ENCODE data around the gene SLC5A5. TPM values are rescaled to one million over a fixed set of nuclear protein-coding genes. Genes with fewer than 3 reads are reported as not detected.

The SLC5A5 gene
- total and polyA plus RNA-seq, 10 of the 15 experiments (the other 5 are each of a cell fraction or from before 2014, with no cell fraction given), result 0.02 to 0.08 (median 0.05) TPM; not detected in 3

DNA sequence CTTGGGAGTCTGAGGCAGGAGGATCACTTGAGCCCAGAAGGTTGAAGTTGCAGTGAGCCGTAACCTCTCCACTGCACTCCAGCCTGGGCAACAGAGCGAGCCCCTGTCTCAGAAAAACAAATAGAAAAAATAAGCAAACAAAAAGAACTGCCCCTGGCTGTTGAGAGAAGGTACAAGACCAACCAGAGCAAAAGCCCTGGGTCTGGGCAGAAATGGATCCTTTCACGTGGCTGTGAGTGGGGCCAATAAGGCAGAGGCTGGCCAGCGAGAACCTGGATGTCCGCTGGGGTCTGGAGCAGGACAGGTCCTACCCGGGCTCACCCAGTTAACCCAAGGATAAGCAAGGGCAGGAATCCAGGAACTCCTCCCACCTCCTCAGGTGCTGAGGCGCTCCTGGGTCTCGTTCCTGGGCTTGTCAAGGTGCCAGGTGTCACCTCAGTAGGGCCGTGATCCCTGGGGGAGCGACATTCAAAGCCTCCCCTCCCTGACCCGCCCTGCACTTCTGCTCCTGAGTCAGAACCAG is 4.7 kb upstream of the SLC5A5 start (continued):
- TF ChIP-seq NFIC (IDR thresholded peaks at IDR 0.05; ENCODE audit: low read depth, low read length) (no peak), CBX3 (IDR thresholded peaks at IDR 0.05; ENCODE audit: borderline replicate concordance, low read depth) (no peak), POLR2A (IDR thresholded peaks at IDR 0.05; ENCODE audit: low read depth, low read length) (no peak), ESRRA (IDR thresholded peaks at IDR 0.05; ENCODE audit: low read length) (no peak), GABPA (IDR thresholded peaks at IDR 0.05; ENCODE audit: low read depth) (no peak), SIN3A (IDR thresholded peaks at IDR 0.05; ENCODE audit: low read depth, low read length) (no peak), TBL1XR1 (IDR thresholded peaks at IDR 0.05; ENCODE audit: low read depth, low read length) (no peak), JUNB (IDR thresholded peaks at IDR 0.05) (no peak), BCL11A (IDR thresholded peaks at IDR 0.05; ENCODE audit: low read depth, low read length) (no peak)

DNA sequence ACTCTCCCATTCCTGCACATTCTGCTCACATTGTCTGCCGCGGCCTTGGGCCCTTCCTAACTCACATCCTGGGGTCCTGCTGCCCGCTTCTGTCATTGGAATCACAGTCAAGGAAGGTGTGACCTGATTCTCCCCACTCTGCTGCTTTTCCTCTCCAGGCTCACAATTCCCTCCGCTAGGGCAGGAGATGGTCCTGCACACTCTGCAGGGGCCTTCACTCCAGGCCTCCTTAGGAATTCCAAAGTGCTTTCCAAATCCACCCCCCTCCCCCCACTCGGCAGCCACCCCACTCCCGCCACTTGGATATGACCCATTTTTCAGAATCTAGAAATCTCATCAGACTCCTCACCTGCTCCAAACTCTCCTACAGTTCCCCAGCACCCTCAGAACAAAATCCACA is 3.1 kb upstream of the SLC5A5 start:
- H3K4me2 ChIP-seq (ENCODE audit: control insufficient read depth, insufficient read depth), result no peak overlapping the region
- WGBS (ENCODE audit: insufficient coverage, insufficient replicate concordance, low lambda C conversion rate, missing lambda C conversion rate), result 27% methylated on average over 6 of the region's 6 CpGs
- peaks cover 4% of the 10 kb centered on the region for H4K20me1 ChIP-seq (ENCODE audit: control insufficient read depth, insufficient read depth)
- RAD21 ChIA-PET (ENCODE audit: unreplicated experiment), result no interaction called here
- DNase-seq (ENCODE audit: low read depth, low spot score) (no peak), FAIRE-seq (no peak), ATAC-seq (no peak)
- SMC1A ChIA-PET (ENCODE audit: uncharacterized antibody, unreplicated experiment), result interaction anchor here (2.7 kb wide), 1 partner anchor 64 kb away, joined by 11 read pairs; the partner anchor contains the start of gene CCDC124
- H3K9ac ChIP-seq (ENCODE audit: control insufficient read depth, insufficient read depth, low read length), result no peak overlapping the region
- H3K79me2 ChIP-seq (ENCODE audit: control insufficient read depth, insufficient read depth, low read length), result no peaks in the 10 kb centered on the region
- H3K4me3 ChIP-seq, result no peak overlapping the region
- TF ChIP-seq ATF7 (IDR thresholded peaks at IDR 0.05; ENCODE audit: low read depth) (no peak), POLR2AphosphoS2 (IDR thresholded peaks at IDR 0.05; ENCODE audit: low read depth, low read length) (no peak), SREBF2 (IDR thresholded peaks at IDR 0.05; ENCODE audit: low read length) (no peak), KLF5 (IDR thresholded peaks at IDR 0.05; ENCODE audit: partially characterized antibody) (no peak)
- TF ChIP-seq, protein P1, sequence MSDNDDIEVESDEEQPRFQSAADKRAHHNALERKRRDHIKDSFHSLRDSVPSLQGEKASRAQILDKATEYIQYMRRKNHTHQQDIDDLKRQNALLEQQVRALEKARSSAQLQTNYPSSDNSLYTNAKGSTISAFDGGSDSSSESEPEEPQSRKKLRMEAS (IDR thresholded peaks at IDR 0.05; ENCODE audit: low read depth, low read length), result no peak
- TF ChIP-seq, protein P2, sequence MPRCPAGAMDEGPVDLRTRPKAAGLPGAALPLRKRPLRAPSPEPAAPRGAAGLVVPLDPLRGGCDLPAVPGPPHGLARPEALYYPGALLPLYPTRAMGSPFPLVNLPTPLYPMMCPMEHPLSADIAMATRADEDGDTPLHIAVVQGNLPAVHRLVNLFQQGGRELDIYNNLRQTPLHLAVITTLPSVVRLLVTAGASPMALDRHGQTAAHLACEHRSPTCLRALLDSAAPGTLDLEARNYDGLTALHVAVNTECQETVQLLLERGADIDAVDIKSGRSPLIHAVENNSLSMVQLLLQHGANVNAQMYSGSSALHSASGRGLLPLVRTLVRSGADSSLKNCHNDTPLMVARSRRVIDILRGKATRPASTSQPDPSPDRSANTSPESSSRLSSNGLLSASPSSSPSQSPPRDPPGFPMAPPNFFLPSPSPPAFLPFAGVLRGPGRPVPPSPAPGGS (IDR thresholded peaks at IDR 0.05; ENCODE audit: borderline replicate concordance, insufficient read depth, low read depth, low read length, poor library complexity, severe bottlenecking), result no peak
- TF ChIP-seq, protein P3, sequence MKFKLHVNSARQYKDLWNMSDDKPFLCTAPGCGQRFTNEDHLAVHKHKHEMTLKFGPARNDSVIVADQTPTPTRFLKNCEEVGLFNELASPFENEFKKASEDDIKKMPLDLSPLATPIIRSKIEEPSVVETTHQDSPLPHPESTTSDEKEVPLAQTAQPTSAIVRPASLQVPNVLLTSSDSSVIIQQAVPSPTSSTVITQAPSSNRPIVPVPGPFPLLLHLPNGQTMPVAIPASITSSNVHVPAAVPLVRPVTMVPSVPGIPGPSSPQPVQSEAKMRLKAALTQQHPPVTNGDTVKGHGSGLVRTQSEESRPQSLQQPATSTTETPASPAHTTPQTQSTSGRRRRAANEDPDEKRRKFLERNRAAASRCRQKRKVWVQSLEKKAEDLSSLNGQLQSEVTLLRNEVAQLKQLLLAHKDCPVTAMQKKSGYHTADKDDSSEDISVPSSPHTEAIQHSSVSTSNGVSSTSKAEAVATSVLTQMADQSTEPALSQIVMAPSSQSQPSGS (IDR thresholded peaks at IDR 0.05; ENCODE audit: low read length), result no peak
- TF ChIP-seq, protein P4, sequence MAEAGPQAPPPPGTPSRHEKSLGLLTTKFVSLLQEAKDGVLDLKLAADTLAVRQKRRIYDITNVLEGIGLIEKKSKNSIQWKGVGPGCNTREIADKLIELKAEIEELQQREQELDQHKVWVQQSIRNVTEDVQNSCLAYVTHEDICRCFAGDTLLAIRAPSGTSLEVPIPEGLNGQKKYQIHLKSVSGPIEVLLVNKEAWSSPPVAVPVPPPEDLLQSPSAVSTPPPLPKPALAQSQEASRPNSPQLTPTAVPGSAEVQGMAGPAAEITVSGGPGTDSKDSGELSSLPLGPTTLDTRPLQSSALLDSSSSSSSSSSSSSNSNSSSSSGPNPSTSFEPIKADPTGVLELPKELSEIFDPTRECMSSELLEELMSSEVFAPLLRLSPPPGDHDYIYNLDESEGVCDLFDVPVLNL (IDR thresholded peaks at IDR 0.05; ENCODE audit: low read depth, low read length), result no peak
- peaks cover 2% of the 10 kb centered on the region for H3K4me1 ChIP-seq (ENCODE audit: control insufficient read depth, insufficient read depth, low read length)
- H3K27ac ChIP-seq (ENCODE audit: control insufficient read depth, insufficient read depth), result no peak overlapping the region
- intact Hi-C loops (cut with micrococcal nuclease; ENCODE audit: unreplicated experiment) (no loop called here), in situ Hi-C loops (cut with MboI) (loop anchor here (5.0 kb wide), 2 partner anchors 59 to 119 kb away; no protein-coding TSS in a partner anchor)
- H3K9me3 ChIP-seq (replicated peaks; ENCODE audit: control insufficient read depth, insufficient read depth, low read length), result no peaks in the 10 kb centered on the region
- POLR2A ChIA-PET, result no interaction called here
- peaks cover 3 to 4% of the 10 kb centered on the region in 2 experiments; a peak in 3 of 4 replicates for H3K27me3 ChIP-seq (replicated peaks in 1 of 2; ENCODE audit: control insufficient read depth in 2 of 2, insufficient read depth in 2 of 2, low read length in 1 of 2)
- no TSS peak for BruUV-seq (replicated peaks)
- H3K36me3 ChIP-seq (ENCODE audit: control insufficient read depth in 2 of 2, insufficient read depth in 2 of 2, low read length in 1 of 2), result peaks cover 4 to 8% of the 10 kb centered on the region in 2 experiments
- CTCF ChIA-PET, result interaction anchor here (1.5 kb wide), 1 partner anchor 70 kb away, joined by 3 read pairs; no protein-coding TSS in a partner anchor
- no peak overlapping the region for H2AFZ ChIP-seq (ENCODE audit: control insufficient read depth, low read depth, low read length)
